ENCODE results near the gene RNF144A. TPM values are rescaled to one million over a fixed set of nuclear protein-coding genes. Genes with fewer than 3 reads are reported as not detected.
A peak's percentile ranks its signal among the peaks of the same experiment; 100 is the strongest.

RNF144A gene
- total and polyA plus RNA-seq, 2 of the 13 experiments (the other 11 are each of a cell fraction or from before 2014, with no cell fraction given): 13.9 to 16.5 TPM

- no peak for TF ChIP-seq NFE2L1 (CRISPR knock-in tag; IDR thresholded peaks at IDR 0.05; ENCODE audit: borderline replicate concordance)
- no peak for TF ChIP-seq ZNF572 (CRISPR knock-in tag; IDR thresholded peaks at IDR 0.05)
- peak; percentile 78; the same call in 1 of the 2 replicates for TF ChIP-seq TMF1 (CRISPR knock-in tag; IDR thresholded peaks at IDR 0.05; ENCODE audit: low read depth)
- TF ChIP-seq ZSCAN20 (CRISPR knock-in tag; IDR thresholded peaks at IDR 0.05; ENCODE audit: borderline replicate concordance): no peak
- TF ChIP-seq ZNF362 (CRISPR knock-in tag; IDR thresholded peaks at IDR 0.05; ENCODE audit: borderline replicate concordance): no peak
- no peak for TF ChIP-seq MXD4 (CRISPR knock-in tag; IDR thresholded peaks at IDR 0.05)
- TF ChIP-seq ZFP91 (CRISPR knock-in tag; IDR thresholded peaks at IDR 0.05; ENCODE audit: borderline replicate concordance): no peak
- peak; percentile 63 for TF ChIP-seq ASH2L (IDR thresholded peaks at IDR 0.05; ENCODE audit: insufficient read length, low read depth, low read length)
- TF ChIP-seq EED (CRISPR knock-in tag; IDR thresholded peaks at IDR 0.05): 0 out of 2 replicates have a peak, but pooled peaks have one; percentile 25
- peak; percentile 89; the same call in 1 of the 2 replicates for TF ChIP-seq ZNF724P (CRISPR knock-in tag; IDR thresholded peaks at IDR 0.05; ENCODE audit: borderline replicate concordance)
- peak; percentile 62 for TF ChIP-seq CTCF (CRISPR knock-in tag; IDR thresholded peaks at IDR 0.05)
- no peak for TF ChIP-seq GTF2F1 (IDR thresholded peaks at IDR 0.05; ENCODE audit: low read length)
- TF ChIP-seq ZNF552 (CRISPR knock-in tag; IDR thresholded peaks at IDR 0.05; ENCODE audit: borderline replicate concordance): no peak
- TF ChIP-seq REPIN1 (CRISPR knock-in tag; IDR thresholded peaks at IDR 0.05; ENCODE audit: borderline replicate concordance, low read depth): peak; percentile 36; the same call in 1 of the 2 replicates
- TF ChIP-seq ZBTB38 (CRISPR knock-in tag; IDR thresholded peaks at IDR 0.05): 0 out of 2 replicates have a peak, but pooled peaks have one; percentile 22
- TF ChIP-seq KIAA2018 (CRISPR knock-in tag; IDR thresholded peaks at IDR 0.05; ENCODE audit: borderline replicate concordance): no peak
These were observed at the start of gene RNF144A (continued) for GRCh38 chr2:6917071-6917760.

Measured in HepG2 (cell line).